Activated CD8-positive, alpha-beta memory T cell treated with anti-CD3 and anti-CD28 coated beads for 36 hours (primary cell): ENCODE data around the gene DCTPP1. TPM values are rescaled to one million over a fixed set of nuclear protein-coding genes. Genes with fewer than 3 reads are reported as not detected.
"Not testable (repeated sequence)": the region's sequence is repeated elsewhere in the genome, so short reads cannot be mapped to it uniquely, and the experiment has no call there.

ENCODE experiments used
- CTCF ChIA-PET: fragments of 350-600 bp; sonication (Branson Sonifier 250); formaldehyde crosslinking; loops from one replicate; lab custom pipeline; 2021; ENCODE audit warnings: antibody characterized with exemption; lab: Charles Lee
- POLR2A ChIA-PET: fragments of 350-600 bp; sonication (Branson Sonifier 250); formaldehyde crosslinking; loops from one replicate; lab custom pipeline; 2021; ENCODE audit warnings: antibody characterized with exemption; lab: Charles Lee
- total RNA-seq, 2 experiments: library from RNA; stranded (reverse); gene quantifications; one replicate each; pipeline ENCODE4 v1.2.3, GENCODE V29; 2021

DCTPP1 gene
- total RNA-seq, result 100 to 1,000 TPM; 182 TPM

- ChIA-PET CTCF (interaction anchor here (0.6 to 2.4 kb wide), 39 partner anchors 9 to 984 kb away, joined by 3 to 20 read pairs (median 5); partner anchors contain the start of genes ITGAL, SEPHS2, ZNF48 and ZNF747), POLR2A (interaction anchor here (0.5 to 1.9 kb wide), 17 partner anchors 11 to 338 kb away, joined by 3 to 12 read pairs (median 4); partner anchors contain the start of genes TBX6, ZNF688, ZNF689 and ZNF747)
Measured at GRCh38 chr16:30429678-30430427, at the start of gene DCTPP1. Gene DCTPP1, minus strand, starts transcription at chr16:30430030. Its CDS starts 50 bp downstream, at chr16:30429980.

GRCh38 chr16:30478766-30479478, 49.1 kb upstream of the DCTPP1 start:
- ChIA-PET POLR2A (interaction anchor here (0.6 to 0.8 kb wide), 2 partner anchors 18 to 252 kb away, joined by 3 to 9 read pairs; no protein-coding TSS in a partner anchor), CTCF (interaction anchor here (3.2 kb wide), 1 partner anchor 49 kb away, joined by 18 read pairs; the partner anchor contains the start of gene DCTPP1)

DNA sequence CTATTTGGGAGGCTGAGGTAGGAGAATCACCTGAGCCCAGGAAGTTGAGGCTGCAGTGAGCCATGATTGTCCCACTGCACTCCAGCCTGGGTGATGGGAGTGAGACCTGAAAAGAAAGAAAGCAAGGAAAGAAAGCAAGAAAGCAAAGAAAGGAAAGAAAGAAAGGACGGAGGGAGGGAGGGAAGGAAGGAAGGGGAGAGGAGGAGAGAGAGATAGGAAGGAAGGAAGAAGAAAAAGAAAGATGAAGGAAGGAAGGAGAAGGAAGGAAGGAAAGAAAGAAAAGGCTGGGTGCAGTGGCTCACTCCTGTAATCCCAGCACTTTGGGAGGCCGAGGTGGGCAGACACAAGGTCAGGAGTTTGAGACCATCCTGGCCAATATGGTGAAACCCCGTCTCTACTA, 47.9 kb upstream of the DCTPP1 start:
- POLR2A ChIA-PET, result interaction anchor here (0.7 kb wide), 1 partner anchor 18 kb away, joined by 10 read pairs; no protein-coding TSS in a partner anchor
- CTCF ChIA-PET, result interaction anchor here (0.6 to 2.8 kb wide), 5 partner anchors 20 to 120 kb away, joined by 3 to 15 read pairs (median 3); no protein-coding TSS in a partner anchor

- CTCF ChIA-PET, result interaction anchor here (0.9 to 2.8 kb wide), 5 partner anchors 19 to 121 kb away, joined by 3 to 15 read pairs (median 3); no protein-coding TSS in a partner anchor
- POLR2A ChIA-PET, result no interaction called here
Measured at GRCh38 chr16:30476991-30477390, 47.2 kb upstream of the DCTPP1 start.

GRCh38 chr16:30474684-30475083, 44.9 kb upstream of the DCTPP1 start:
- POLR2A ChIA-PET, result interaction anchor here (1.7 to 6.2 kb wide), 4 partner anchors 16 to 45 kb away, joined by 6 to 118 read pairs (median 23); partner anchors contain the start of gene DCTPP1
- CTCF ChIA-PET, result interaction anchor here (0.9 to 2.8 kb wide), 9 partner anchors 10 to 97 kb away, joined by 3 to 15 read pairs (median 4); partner anchors contain the start of genes DCTPP1, ZNF688 and ZNF747

DNA sequence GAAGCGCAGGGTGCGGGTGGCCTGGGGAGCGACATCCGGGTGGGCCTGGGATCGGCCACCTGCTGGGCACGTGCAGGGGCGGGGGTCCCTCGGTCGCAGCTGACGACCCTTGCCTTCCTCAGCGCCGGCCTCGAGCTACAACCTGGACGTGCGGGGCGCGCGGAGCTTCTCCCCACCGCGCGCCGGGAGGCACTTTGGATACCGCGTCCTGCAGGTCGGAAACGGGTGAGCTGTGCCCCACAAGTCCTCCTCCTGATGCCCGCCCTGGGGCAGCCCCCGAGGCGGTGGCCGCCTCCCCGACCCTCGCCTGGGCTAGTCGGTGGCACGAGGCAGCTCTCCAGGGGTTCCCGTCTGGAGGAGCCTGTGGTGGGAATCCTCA, 44.2 kb upstream of the DCTPP1 start:
- ChIA-PET CTCF (interaction anchor here (0.7 to 6.0 kb wide), 11 partner anchors 10 to 94 kb away, joined by 3 to 63 read pairs (median 4); partner anchors contain the start of genes DCTPP1, SEPHS2 and ZNF747), POLR2A (interaction anchor here (1.3 to 6.2 kb wide), 3 partner anchors 16 to 53 kb away, joined by 3 to 118 read pairs (median 12); partner anchors contain the start of gene DCTPP1)

DNA sequence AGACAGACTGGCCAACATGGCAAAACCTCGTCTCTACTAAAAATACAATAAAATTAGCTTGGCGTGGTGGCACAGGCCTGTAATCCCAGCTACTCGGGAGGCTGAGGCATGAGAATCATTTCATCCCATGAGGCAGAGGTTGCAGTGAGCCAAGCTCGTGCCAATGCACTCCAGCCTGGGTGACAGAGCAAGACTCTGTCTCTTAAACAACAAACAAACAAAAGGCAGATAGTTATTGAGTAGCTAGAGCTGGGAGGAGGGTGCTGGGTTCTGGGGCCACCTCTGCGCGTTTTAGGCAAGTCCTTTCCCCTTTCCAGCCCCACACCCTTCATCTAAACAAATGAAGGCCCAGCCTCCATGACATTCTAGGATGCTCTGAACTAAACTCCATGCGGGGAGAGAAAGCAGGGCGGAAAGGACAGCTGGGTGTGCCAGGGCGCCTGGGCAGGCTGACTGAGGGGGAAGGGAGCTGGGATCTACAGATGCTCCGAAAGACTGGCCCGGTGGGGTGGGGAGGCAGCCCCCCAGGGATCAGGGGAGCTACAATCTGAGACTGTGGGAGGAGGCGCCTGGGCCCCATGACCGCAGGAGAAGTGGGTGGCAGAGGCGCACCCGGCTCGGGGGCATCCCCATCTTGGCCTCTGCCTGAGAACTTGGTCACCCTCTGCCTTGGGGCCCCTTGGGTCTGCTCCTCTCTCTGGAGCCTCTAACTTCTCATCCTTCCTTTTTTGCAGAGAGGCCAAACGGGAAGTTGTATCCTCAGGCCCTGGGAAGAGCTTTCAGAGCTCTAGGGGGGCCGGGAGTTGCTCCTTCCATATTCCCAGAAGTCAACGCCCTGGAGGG, 43.6 kb upstream of the DCTPP1 start:
- CTCF ChIA-PET, result interaction anchor here (0.7 to 6.0 kb wide), 14 partner anchors 11 to 95 kb away, joined by 3 to 63 read pairs (median 4); partner anchors contain the start of genes DCTPP1, SEPHS2 and ZNF747

DNA sequence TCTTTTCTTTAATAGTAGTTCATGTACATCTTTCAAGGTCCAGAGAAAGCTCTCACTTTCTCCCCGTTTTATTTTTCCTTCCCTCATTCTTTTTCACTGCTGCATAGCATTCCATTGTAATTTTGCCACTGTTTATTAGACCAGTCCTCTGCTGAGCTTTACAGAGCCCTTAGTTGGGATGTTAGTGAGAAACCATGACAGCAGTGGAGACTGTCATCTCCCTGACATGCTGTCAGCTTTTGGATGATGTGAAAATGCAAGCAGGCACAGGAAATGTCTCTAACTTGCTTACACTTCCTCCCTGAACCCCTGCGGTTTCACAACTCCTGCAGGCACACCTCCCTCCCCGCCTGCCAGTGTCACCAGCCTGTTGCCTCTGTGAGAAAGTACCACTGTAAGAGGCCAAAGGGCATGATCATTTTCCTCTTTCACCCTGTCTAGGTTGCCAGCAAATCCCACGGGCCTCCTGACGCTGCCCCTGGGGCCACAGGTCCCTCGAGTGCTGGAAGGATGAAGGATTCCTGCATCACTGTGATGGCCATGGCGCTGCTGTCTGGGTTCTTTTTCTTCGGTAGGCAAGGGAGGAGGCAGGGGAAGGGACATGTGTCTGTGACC, 42.6 kb upstream of the DCTPP1 start, which contains the start of gene ITGAL:
ITGAL (plus strand) TSS at position 415 of the 615 bp plus-strand sequence; CDS start at position 511, 96 bp downstream.
- POLR2A ChIA-PET, result interaction anchor here (0.6 to 6.2 kb wide), 9 partner anchors 14 to 286 kb away, joined by 3 to 118 read pairs (median 4); partner anchors contain the start of genes DCTPP1 and SEPHS2
- CTCF ChIA-PET, result interaction anchor here (0.6 to 6.0 kb wide), 10 partner anchors 10 to 218 kb away, joined by 3 to 63 read pairs (median 4); partner anchors contain the start of gene DCTPP1

More for the DNA sequence above, 43.6 kb upstream of the DCTPP1 start:
- POLR2A ChIA-PET, result interaction anchor here (0.6 to 6.2 kb wide), 6 partner anchors 15 to 258 kb away, joined by 3 to 118 read pairs (median 4); partner anchors contain the start of genes DCTPP1 and SEPHS2

DNA sequence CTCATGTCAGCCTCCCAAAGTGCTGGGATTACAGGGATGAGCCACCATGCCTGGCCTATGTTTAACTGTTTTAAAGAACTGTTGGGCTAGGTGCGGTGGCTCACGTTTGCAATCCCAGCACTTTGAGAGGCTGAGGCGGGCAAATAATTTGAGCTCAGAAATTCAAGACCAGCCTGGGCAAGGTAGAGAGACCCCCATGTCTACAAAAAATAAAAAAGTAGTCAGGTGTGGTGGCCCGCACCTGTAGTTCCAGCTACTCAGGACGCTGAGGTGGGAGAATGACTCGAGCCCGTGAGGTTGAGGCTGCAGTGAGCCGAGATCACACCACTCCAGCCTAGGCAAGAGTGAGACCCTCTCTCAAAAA, 40.8 kb upstream of the DCTPP1 start:
- CTCF ChIA-PET, result interaction anchor here (0.5 to 6.0 kb wide), 4 partner anchors 13 to 359 kb away, joined by 3 to 63 read pairs (median 4); no protein-coding TSS in a partner anchor
- POLR2A ChIA-PET, result interaction anchor here (0.6 to 6.2 kb wide), 3 partner anchors 12 to 65 kb away, joined by 3 to 118 read pairs (median 4); partner anchors contain the start of gene DCTPP1

DNA sequence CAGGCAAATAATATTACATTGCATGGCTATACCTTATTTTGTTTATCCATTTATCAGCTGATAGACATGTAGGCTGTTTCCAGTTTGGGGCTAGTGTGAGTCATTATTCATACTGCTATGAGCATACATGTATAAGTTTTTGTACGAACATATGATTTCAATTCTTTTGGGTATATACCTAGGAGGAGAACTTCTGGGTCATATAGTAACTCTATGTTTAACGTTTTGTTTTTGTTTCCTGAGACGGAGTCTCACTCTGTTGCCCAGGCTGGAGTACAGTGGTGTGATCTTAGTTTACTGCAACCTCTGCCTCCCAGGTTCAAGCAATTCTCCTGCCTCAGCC, 40.3 kb upstream of the DCTPP1 start:
- POLR2A ChIA-PET, result interaction anchor here (0.6 to 6.2 kb wide), 3 partner anchors 12 to 65 kb away, joined by 3 to 118 read pairs (median 4); partner anchors contain the start of gene DCTPP1
- CTCF ChIA-PET, result interaction anchor here (0.5 to 6.0 kb wide), 5 partner anchors 13 to 360 kb away, joined by 3 to 63 read pairs (median 4); partner anchors contain the start of gene DCTPP1

- ChIA-PET POLR2A (interaction anchor here (0.6 kb wide), 1 partner anchor 16 kb away, joined by 3 read pairs; no protein-coding TSS in a partner anchor), CTCF (interaction anchor here (1.6 kb wide), 1 partner anchor 14 kb away, joined by 4 read pairs; no protein-coding TSS in a partner anchor)
Measured at GRCh38 chr16:30464078-30464477, 34.2 kb upstream of the DCTPP1 start.

DNA sequence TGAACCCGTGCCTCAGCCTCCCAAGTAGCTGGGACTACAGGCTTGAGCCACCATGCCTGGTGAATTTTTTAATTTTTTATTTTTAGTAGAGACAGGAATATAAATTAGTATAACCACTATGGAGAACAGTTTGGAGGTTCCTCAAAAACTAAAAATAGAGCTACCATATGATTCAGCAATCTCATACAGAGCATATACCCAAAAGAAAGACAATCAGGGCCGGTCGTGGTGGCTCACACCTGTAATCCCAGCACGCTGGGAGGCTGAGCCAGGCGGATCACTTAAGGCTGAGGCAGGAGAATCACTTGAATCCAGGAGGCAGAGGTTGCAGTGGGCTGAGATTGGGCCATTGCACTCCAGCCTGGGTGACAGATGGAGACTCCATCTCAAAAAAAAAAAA, 31.6 kb upstream of the DCTPP1 start:
- POLR2A ChIA-PET, result not testable (repeated sequence)
- CTCF ChIA-PET, result interaction anchor here (0.8 to 2.0 kb wide), 4 partner anchors 12 to 137 kb away, joined by 3 to 10 read pairs (median 3); partner anchors contain the start of gene DCTPP1

DNA sequence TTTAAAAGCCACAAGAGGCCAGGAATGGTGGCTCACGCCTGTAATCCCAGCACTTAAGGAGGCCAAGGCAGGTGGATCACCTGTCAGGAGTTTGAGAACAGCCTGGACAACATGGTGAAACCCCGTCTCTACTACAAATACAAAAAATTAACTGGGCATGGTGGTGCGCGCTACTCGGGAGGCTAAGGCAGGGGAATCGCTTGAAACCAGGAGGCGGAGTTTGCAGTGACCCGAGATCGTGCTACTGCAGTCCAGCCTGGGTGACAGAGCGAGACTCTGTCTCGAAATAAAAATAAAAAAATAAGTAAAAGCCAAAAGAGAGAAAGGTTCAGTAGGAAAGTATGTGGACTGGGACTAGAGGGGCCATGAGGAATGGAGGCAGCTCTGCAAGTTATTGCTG, 29.6 kb upstream of the DCTPP1 start:
- CTCF ChIA-PET, result interaction anchor here (0.7 to 6.3 kb wide), 4 partner anchors 12 to 139 kb away, joined by 3 to 63 read pairs (median 4); partner anchors contain the start of genes DCTPP1 and ITGAL
- POLR2A ChIA-PET, result interaction anchor here (0.5 to 5.7 kb wide), 7 partner anchors 12 to 97 kb away, joined by 3 to 118 read pairs (median 5); partner anchors contain the start of genes ITGAL and SEPHS2

- POLR2A ChIA-PET, result interaction anchor here (0.5 to 5.7 kb wide), 10 partner anchors 13 to 98 kb away, joined by 3 to 118 read pairs (median 5); partner anchors contain the start of genes DCTPP1, ITGAL and SEPHS2
- CTCF ChIA-PET, result interaction anchor here (0.8 to 6.3 kb wide), 9 partner anchors 9 to 99 kb away, joined by 3 to 63 read pairs (median 3); partner anchors contain the start of genes DCTPP1 and ITGAL
Measured at GRCh38 chr16:30458561-30459394, 28.9 kb upstream of the DCTPP1 start.
